HepG2 (cell line): ENCODE results near the gene DUSP15. TPM values are rescaled to one million over a fixed set of nuclear protein-coding genes. Genes with fewer than 3 reads are reported as not detected.

Experiments
- ATAC-seq: fragments of 200-7000 bp; cut with Tn5 transposase; 3 replicates; pipeline ENCODE4 v1.9.1; 2020; ENCODE audit warnings: mild to moderate bottlenecking, moderate library complexity
- BruUV-seq: library from RNA; stranded (reverse); fragments of 400-500 nt; replicated peaks from 2 replicates; lab custom pipeline; 2021; lab: Mats Ljungman, UMichigan
- CTCF ChIA-PET: fragments of 300-600 bp; formaldehyde crosslinking; extraction: SDS; loops from one replicate; lab custom pipeline; 2021; ENCODE audit warnings: low total read pairs, inconsistent platforms, low intra/inter-chr PET ratio; lab: Yijun Ruan, JAX
- POLR2A ChIA-PET: fragments of 350-600 bp; sonication (Branson Sonifier 250); formaldehyde crosslinking; loops from one replicate; lab custom pipeline; 2020; ENCODE audit warnings: antibody characterized with exemption, inconsistent platforms; lab: Yijun Ruan, JAX
- DNase-seq: peaks from one replicate; pipeline ENCODE4 v3.0.0-alpha.2; 2015; ENCODE audit warnings: low spot score
- FAIRE-seq: peaks from 3 replicates; lab custom pipeline; 2011; peaks lifted over from hg19 to GRCh38; lab: Jason Lieb, UNC
- H2AFZ ChIP-seq: one replicate; pipeline ENCODE4 v1.6.1; 2011; ENCODE audit warnings: low read length, inconsistent platforms
- H3K27ac ChIP-seq: fragments of 300-600 bp; 3 replicates; pipeline ENCODE4 v1.8.0; 2011; ENCODE audit warnings: mixed run types, mild to moderate bottlenecking, mixed read lengths, low read length, inconsistent platforms; ENCODE audit not compliant: insufficient read depth; ENCODE audit errors: extremely low read length
- H3K27me3 ChIP-seq, 2 experiments: fragments of 200-600 bp in 1 of 2; 2 replicates in 1 of 2; 3 replicates in 1 of 2; pipeline versions ENCODE4 v1.6.0 to v1.8.0; 2011; ENCODE audit warnings: low read length in 2 of 2, mild to moderate bottlenecking in 2 of 2, moderate library complexity in 2 of 2, inconsistent platforms in 1 of 2; ENCODE audit not compliant: insufficient read depth in 2 of 2, control insufficient read depth in 1 of 2
- H3K36me3 ChIP-seq, 2 experiments: fragments of 200-600 bp in 1 of 2; replicated peaks in 1 of 2; 2 replicates in 1 of 2; 3 replicates in 1 of 2; pipeline versions ENCODE4 v1.5.1 to v1.8.0; 2011; ENCODE audit warnings: low read length in 2 of 2, inconsistent platforms in 1 of 2; ENCODE audit not compliant: insufficient read depth in 2 of 2, control insufficient read depth in 1 of 2
- H3K4me1 ChIP-seq: 2 replicates; pipeline ENCODE4 v1.5.1; 2012; ENCODE audit warnings: low read length, inconsistent platforms; ENCODE audit not compliant: insufficient read depth
- H3K4me2 ChIP-seq: 2 replicates; pipeline ENCODE4 v1.6.0; 2011; ENCODE audit warnings: low read depth, low read length, inconsistent platforms
- H3K4me3 ChIP-seq, 3 experiments: fragments of 200-600 bp in 1 of 3; sonication (generic), shearing (Covaris generic) in 1 of 3; replicated peaks in 1 of 3; 2 replicates each; pipeline ENCODE4 v1.5.1; 2011 to 2016; ENCODE audit warnings: low read length in 3 of 3, inconsistent platforms in 2 of 3, low read depth in 2 of 3, mild to moderate bottlenecking in 2 of 3, control low read depth in 1 of 3, mixed read lengths in 1 of 3; ENCODE audit not compliant: insufficient read depth in 1 of 3
- H3K79me2 ChIP-seq: one replicate; pipeline ENCODE4 v1.6.1; 2011; ENCODE audit warnings: low read length, inconsistent platforms; ENCODE audit not compliant: insufficient read depth
- H3K9ac ChIP-seq: 2 replicates; pipeline ENCODE4 v1.6.0; 2011; ENCODE audit warnings: mild to moderate bottlenecking, low read depth, low read length, inconsistent platforms; ENCODE audit not compliant: insufficient read depth
- H3K9me3 ChIP-seq: 2 replicates; pipeline ENCODE4 v1.5.1; 2012; ENCODE audit warnings: mild to moderate bottlenecking, low read length
- H4K20me1 ChIP-seq: 2 replicates; pipeline ENCODE4 v1.6.0; 2011; ENCODE audit warnings: inconsistent platforms, mild to moderate bottlenecking, low read length, moderate library complexity; ENCODE audit not compliant: insufficient read depth
- ARID4A ChIP-seq: sonication (generic); formaldehyde crosslinking; IDR thresholded peaks from 2 replicates; pipeline ENCODE4 v1.5.0; 2020; ENCODE audit warnings: mild to moderate bottlenecking, missing genetic modification reagents, borderline replicate concordance
- HINFP ChIP-seq: sonication (generic); formaldehyde crosslinking; IDR thresholded peaks from 2 replicates; pipeline ENCODE4 v1.4.0; 2020; ENCODE audit warnings: low read depth, mild to moderate bottlenecking, missing genetic modification reagents
- KDM3A ChIP-seq: IDR thresholded peaks from 2 replicates; pipeline ENCODE4 v1.6.1; 2018; ENCODE audit warnings: low read depth, missing compliant biosample characterization
- NR2C2 ChIP-seq: sonication (generic); formaldehyde crosslinking; IDR thresholded peaks from 2 replicates; pipeline ENCODE4 v1.4.0; 2020; ENCODE audit warnings: missing genetic modification reagents, mild to moderate bottlenecking, moderate library complexity, borderline replicate concordance
- PHF21A ChIP-seq: sonication (generic); formaldehyde crosslinking; IDR thresholded peaks from 2 replicates; pipeline ENCODE4 v1.5.0; 2020; ENCODE audit warnings: mild to moderate bottlenecking, missing genetic modification reagents
- YY1 ChIP-seq: IDR thresholded peaks from 2 replicates; pipeline ENCODE4 v1.6.1; 2011; ENCODE audit warnings: low read length, low read depth, moderate library complexity, mild to moderate bottlenecking; ENCODE audit not compliant: insufficient read depth, insufficient replicate concordance
- ZKSCAN8 ChIP-seq: IDR thresholded peaks from 2 replicates; pipeline ENCODE4 v1.6.1; 2016; ENCODE audit warnings: borderline replicate concordance, missing genetic modification reagents, missing compliant biosample characterization
- ZNF629 ChIP-seq: sonication (generic); formaldehyde crosslinking; conservative IDR thresholded peaks from 2 replicates; pipeline ENCODE4 v1.5.0; 2020; ENCODE audit warnings: missing genetic modification reagents
- ZNF768 ChIP-seq: sonication (generic); formaldehyde crosslinking; IDR thresholded peaks from 2 replicates; pipeline ENCODE4 v1.4.0; 2020; ENCODE audit warnings: missing genetic modification reagents
- WGBS: methylation state at CpG from one replicate; pipeline ENCODE4 v1.1.6; 2017; ENCODE audit warnings: low lambda C conversion rate; 5-methylcytosine and 5-hydroxymethylcytosine counted together
- in situ Hi-C: cut with HindIII; loops from 2 replicates; pipeline ENCODE4 v1.10.0; 2017; ENCODE audit warnings: low pct_unique_long_range_greater_than_20kb; ENCODE audit not compliant: extremely low pct_ligation_motif_present
- intact Hi-C: fragments of 100-400 bp; cut with micrococcal nuclease; formaldehyde crosslinking; loops from one replicate; pipeline ENCODE4 v1.10.0; 2022; ENCODE audit not compliant: unreplicated experiment
- polyA plus RNA-seq, 8 experiments: library from polyadenylated mRNA; depleted of rRNA in 3 of 8; stranded (reverse) in 7 of 8; unstranded in 1 of 8; fragments of >200 nt; fragmentation: Illumina TruSeq in 4 of 8; extraction: Trizol in 4 of 8; gene quantifications; 2 replicates each; pipeline versions ENCODE4 v1.2.1 to v1.2.3, GENCODE V29; 2011 to 2016; ENCODE audit warnings: low read depth in 4 of 8, missing spikeins in 1 of 8, mixed read lengths in 1 of 8; ENCODE audit not compliant: insufficient read depth in 1 of 8
- total RNA-seq, 5 experiments: library from RNA; depleted of rRNA; stranded (reverse); fragments of >200 nt; fragmentation: Illumina TruSeq; extraction: Trizol; gene quantifications; 2 replicates each; pipeline ENCODE4 v1.2.3, GENCODE V29; 2016; ENCODE audit warnings: low read depth in 1 of 5

DUSP15 gene
- total and polyA plus RNA-seq, 2 of the 13 experiments (the other 11 are each of a cell fraction or from before 2014, with no cell fraction given): 0.17 to 0.93 TPM

GRCh38 chr20:31910071-31910803, 39.9 kb upstream of the DUSP15 start:
- no peak overlapping the region for H3K27ac ChIP-seq
- H3K9me3 ChIP-seq: no peaks in the 10 kb centered on the region
- H3K4me1 ChIP-seq: no peaks in the 10 kb centered on the region
- H3K79me2 ChIP-seq: no peaks in the 10 kb centered on the region
- H2AFZ ChIP-seq: no peak overlapping the region
- POLR2A ChIA-PET: no interaction called here
- CTCF ChIA-PET: no interaction called here
- no peak overlapping the region for H3K4me3 ChIP-seq
- ATAC-seq (no peak), FAIRE-seq (no peak), DNase-seq (no peak)
- WGBS: 31% methylated on average over 4 of the region's 4 CpGs
- in situ Hi-C loops: no loop called here
- H3K36me3 ChIP-seq: no peaks in the 10 kb centered on the region
- no peak overlapping the region for H3K9ac ChIP-seq
- intact Hi-C loops: no loop called here
- no peaks in the 10 kb centered on the region for H4K20me1 ChIP-seq
- BruUV-seq: no TSS peak
- TF ChIP-seq ZNF768 (CRISPR knock-in tag) (peak; percentile 51; the same call in 1 of the 2 replicates), ZKSCAN8 (CRISPR knock-in tag) (0 out of 2 replicates have a peak, but pooled peaks have one; percentile 50), KDM3A (CRISPR knock-in tag) (no peak), ZNF629 (CRISPR knock-in tag) (peak; percentile 42)
- no peak overlapping the region for H3K4me2 ChIP-seq
- peaks cover 6 to 49% of the 10 kb centered on the region in 2 experiments for H3K27me3 ChIP-seq

- H3K9me3 ChIP-seq: no peaks in the 10 kb centered on the region
- H3K27ac ChIP-seq: no peak overlapping the region
- POLR2A ChIA-PET: no interaction called here
- in situ Hi-C loops: no loop called here
- H3K4me3 ChIP-seq: no peak overlapping the region
- H3K79me2 ChIP-seq: no peaks in the 10 kb centered on the region
- no peaks in the 10 kb centered on the region for H3K4me1 ChIP-seq
- no peaks in the 10 kb centered on the region for H3K36me3 ChIP-seq
- H3K4me2 ChIP-seq: no peak overlapping the region
- DNase-seq (no peak), FAIRE-seq (no peak), ATAC-seq (no peak)
- CTCF ChIA-PET: no interaction called here
- H4K20me1 ChIP-seq: no peaks in the 10 kb centered on the region
- H3K27me3 ChIP-seq: peaks cover 3 to 41% of the 10 kb centered on the region in 2 experiments; a peak in 4 of 5 replicates
- intact Hi-C loops: no loop called here
- WGBS: 49% methylated on average over 17 of the region's 17 CpGs
- H3K9ac ChIP-seq: no peak overlapping the region
- no peak overlapping the region for H2AFZ ChIP-seq
- BruUV-seq: no TSS peak
- TF ChIP-seq HINFP (CRISPR knock-in tag) (no peak), PHF21A (CRISPR knock-in tag) (no peak), NR2C2 (CRISPR knock-in tag) (peak; percentile 82), ARID4A (CRISPR knock-in tag) (no peak), YY1 (peak; percentile 29)
Observed at GRCh38 chr20:31909253-31910070, 39.1 kb upstream of the DUSP15 start.
